ENCODE measurements around the gene LCAT.

- TF ChIP-seq CTCF (IDR thresholded peaks at IDR 0.05) (no peak), POLR2A (IDR thresholded peaks at IDR 0.05) (no peak)
These were observed 33.7 kb upstream of the LCAT start for GRCh38 chr16:67977469-67978227.
